NOMO-1 treated with dmso at 0.1 percent for 144 hours (cell line): ENCODE measurements around the gene TIFAB.

Experiments used
- DNase-seq: peaks from one replicate; lab custom pipeline; 2025; ENCODE audit not compliant: unreplicated experiment; lab: John Stamatoyannopoulos, UW

The TIFAB gene

DNA sequence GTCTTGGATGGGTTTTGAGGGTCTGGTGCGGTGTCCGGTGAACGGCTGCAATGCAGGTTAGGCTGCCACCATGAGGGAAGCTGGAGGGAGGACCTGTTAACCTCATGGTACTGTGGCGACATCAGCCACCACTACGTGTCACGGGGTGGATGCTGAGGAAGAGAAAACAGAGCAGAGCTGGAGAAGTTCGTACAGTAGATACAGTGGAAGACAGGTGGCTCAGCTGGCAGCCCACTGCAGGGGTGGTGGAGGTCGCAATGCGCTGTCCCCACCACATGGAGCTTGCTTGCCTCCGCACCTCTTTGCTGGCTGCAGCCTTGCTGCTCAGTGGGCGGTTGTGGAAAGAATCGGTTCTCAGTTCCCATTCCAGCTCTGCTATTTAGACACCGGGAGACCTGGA, 7.8 kb downstream of the TIFAB start:
- no peak for DNase-seq

DNA sequence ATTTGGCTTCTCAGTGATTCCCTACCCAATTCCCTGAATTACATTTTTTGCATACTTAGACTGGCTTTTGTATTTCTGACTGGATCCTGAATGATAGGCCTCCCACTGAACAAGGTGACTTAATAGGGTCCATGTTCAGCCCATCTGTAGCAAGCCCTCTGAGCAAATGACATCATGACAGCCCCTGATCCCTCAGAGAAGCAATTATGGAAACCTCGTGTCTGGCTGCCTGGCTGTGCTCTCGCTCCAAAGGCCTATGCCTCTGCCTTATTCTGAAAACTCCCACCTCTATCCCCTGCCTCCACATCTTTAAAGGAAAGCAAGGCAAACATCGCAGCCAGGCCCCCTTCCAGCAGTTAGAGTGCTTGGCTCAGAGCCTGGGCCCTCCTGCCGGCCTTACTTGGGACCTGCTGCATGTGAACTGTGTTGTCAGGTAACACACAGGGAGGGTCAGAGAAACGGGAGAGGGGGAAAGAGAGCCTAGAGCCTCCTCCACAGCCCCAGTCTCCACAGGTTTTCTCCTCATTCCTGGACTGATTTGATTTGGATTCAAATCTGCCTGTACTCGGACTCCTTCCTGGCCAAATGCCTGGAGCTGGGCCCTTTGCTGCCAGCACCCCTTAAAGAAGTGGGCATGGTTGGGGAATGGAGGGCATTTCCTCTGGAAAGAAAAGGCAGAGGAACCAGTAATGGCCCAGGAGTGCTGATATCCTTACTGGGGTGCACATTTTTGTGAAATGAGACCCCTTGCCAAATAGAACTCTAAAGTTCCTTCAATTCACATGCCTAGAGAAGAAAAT, 8.8 kb downstream of the TIFAB start:
- DNase-seq = no peak

DNA sequence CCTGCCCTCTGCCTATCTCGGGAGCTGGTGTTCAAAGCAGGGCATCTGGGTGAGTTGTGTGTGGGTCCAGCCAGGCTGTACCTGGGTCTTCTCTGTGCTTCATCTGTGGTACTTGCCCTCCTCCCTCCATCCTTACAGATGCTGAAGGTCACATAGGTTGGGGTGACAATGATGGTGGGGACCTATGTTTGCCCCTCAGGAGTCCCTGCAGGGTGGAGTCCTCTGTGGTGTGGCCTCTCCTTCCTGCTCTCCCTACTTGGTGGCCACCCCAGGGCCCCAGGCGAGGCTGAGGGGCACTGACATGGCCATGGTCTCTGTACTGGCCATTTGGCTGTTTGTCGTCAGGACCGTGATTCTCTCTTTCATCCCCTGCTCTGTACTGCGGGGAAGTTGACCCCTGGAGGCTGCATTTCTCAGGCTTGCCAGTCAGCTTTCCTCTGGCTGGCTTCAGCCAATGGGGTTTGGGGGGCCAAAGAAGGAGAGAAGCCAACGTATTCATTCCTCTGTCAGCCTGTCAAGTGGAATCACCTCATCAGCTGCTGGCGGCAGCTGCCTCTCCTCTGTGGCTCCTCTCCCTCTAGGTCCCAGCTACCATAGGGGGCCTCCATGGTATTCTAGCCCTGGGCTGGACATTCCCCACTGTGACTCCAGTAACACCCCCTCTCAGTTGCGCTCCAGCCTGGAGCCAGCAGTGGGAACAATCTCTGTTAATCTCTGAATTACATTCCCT, 9.6 kb downstream of the TIFAB start:
- DNase-seq = no peak

DNA sequence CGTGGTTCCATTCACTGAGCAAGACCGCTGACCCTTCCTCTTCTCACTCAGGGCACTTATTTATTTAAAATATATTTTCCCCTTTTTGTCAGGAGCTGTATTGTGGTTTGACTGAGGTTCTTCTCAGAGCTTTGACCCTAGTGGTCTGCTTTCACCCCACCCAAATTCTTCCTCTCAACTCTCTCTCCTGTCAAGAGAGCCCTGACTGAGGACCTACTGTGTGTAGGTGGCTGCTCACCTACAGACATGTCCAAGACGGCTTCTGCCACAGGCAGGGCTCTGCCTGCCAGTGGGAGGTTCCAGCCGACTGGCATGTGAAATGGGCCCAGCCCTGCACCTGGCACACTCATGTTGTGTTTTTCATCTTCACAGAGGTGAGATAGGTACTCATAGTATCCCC, 10.2 kb downstream of the TIFAB start:
- DNase-seq = no peak

DNA sequence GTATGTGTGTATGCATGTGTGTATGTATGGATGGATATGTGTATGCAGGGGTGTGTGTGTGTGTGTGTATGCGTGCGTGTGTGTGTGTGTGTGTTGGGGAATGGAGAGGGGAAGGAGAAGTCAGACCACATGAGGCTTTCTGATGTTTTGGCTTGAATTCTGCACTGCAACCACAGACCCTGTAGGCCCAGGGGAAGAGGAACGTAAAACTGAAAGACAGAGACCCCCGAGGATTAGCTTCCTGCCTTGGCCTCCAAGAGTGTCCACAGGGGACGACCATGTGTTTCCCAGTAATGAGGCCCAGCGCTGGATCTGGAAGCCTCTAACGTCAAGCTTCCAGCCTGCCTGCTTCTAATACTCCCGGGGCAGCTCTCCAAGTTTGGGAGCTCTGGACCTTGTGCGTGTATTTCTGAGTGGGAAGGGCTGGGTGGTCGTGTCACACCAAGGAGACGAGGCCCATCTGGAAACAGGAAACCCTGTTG, 10.8 kb downstream of the TIFAB start:
- no peak for DNase-seq

DNA sequence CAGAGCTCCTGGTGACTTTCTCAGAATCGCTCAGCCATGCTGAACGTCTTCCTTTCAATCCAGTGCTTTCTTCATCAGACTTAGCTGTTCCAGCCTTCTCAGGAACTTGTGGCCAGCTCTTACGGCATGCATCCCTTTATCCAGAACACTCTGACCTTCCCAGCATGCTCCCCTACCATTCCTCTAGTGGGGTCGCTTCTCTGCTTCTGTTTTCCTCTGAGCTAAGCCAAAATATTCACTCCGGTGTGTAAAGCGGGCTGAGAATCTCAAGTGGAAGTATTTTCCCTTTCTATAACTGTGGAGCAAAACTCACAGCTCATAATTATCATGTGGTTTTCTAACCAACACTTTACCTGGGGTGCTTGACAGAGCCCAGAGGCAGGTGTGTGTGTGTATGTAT, 11.2 kb downstream of the TIFAB start:
- no peak for DNase-seq

DNA sequence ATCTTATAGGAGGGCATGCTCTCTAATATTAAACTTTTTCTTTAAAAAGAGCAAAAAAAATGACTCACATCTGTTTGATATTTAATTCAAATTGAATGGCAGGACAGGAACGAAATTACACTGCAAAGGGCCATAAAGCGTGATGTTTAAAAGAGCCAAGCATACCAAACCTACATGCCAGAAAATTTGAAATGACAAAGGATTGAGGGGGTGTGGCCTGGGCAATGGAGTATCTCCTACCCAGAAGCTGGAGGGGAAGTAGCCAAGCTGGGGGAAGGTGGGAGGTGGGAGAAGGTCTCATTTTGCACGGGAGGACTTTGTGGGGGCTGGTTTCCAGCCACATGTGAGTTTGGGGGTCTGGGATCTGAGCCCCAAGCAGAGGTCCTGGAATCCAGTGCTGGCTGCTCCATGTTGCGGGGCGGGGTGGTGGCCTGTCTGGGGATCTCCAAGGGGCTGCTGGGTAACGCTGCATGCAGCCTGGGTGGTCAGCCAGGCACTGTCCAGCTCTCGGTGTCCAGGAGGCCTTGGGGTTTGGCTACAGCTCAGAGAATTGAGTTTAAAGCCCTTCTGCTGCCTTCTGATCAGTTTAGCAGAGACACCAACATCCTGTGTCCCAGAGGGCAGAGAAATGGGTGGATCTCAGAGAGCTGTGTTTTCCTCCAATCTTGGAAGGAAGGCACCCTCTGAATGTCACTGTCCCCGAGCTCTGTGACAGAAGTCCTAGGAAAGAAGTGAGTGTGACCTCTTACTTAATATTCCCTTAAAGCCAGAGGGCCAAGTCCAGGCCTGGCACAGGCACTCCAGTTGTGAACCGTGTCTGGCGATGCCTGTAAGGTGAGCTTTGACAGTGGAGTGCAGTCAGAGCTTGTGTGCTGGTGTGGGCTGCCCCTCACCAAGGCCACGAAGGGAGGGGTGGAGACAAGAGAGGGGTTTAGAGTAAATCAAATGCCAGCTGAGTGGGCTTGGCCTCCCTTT, 12.6 kb downstream of the TIFAB start:
- no peak for DNase-seq

DNA sequence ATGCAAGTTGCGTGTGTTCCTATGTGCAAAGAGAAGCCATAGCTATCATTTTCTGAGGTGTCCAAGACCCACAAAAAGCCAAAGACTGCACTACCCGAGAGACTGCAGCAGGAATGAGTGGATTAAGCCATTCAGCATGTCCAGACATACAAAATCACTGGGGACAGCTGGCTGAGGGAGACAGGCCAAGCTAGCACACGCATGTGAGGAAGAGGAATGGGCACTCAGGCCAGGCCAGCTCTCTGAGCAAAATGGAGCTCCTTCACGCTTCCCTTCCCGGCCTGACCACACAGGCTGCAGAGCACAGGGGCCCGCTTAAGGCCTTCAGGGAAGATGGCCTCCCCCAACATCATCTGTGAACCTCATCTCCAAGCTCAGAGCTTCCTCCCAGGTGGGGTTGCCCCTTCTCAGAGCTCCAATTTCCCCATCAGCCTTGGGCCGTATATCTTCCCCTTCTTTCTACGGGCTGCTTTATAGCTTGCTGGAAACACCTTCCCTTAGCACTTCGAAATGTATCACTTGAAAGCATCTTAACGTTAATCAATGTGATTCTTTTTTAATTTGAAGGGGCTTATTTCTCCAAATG, 13.4 kb downstream of the TIFAB start:
- no peak for DNase-seq

DNA sequence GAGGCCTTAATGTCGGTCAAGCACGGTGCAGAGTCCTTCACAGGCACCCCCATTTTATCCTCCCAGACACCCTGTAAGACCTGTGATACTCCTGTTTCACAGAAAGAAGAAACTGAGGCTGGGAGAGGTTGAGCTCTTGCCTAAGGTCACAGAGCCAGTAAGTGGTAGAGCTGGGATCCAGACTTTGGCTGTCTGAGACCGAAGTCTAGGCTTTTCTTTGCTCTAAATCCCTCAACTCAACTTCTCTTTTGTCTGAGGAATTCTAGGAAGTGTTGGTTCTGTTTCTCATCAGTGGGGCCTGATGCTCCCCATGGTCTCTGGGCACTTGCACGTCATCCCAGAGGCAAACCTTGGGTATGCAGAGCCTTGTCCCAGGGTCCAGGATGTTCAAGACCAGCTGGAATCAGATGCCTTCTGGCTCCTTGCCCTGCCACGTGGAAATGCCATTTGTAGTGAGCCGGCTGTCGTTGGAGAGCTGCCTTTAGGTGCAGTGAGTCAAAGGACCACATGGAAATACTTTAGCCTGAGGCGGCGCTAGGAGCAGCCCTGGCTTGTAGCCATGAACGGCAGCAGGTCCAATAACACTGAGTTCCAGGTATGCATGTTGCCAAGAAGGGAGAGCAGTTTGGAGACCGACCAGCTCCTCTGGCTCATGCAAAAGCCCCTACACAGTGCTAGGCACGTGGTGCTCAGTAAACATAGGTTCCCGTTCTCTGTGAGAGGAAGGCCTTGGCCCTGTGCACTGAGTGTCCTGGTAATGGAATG, 14.2 kb downstream of the TIFAB start:
- no peak for DNase-seq

DNA sequence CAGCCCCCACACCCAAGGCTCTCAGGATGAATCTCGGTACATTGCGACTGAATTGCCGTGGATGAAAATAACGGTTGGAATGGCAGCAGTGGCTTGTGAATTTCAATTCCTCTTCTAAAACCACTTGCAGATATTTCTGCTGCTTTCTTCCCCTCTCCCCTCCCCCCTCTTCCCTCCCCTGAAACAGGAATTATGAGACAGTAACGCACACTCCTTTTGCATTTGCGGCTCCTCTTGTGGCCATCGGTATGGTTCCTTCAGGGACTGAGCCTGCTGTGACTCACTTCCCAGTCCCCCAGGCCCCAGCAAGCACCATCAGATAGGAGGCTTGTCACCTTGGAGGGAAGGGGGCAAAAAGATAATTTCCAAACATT, 14.7 kb downstream of the TIFAB start:
- DNase-seq = peak; percentile 65

DNA sequence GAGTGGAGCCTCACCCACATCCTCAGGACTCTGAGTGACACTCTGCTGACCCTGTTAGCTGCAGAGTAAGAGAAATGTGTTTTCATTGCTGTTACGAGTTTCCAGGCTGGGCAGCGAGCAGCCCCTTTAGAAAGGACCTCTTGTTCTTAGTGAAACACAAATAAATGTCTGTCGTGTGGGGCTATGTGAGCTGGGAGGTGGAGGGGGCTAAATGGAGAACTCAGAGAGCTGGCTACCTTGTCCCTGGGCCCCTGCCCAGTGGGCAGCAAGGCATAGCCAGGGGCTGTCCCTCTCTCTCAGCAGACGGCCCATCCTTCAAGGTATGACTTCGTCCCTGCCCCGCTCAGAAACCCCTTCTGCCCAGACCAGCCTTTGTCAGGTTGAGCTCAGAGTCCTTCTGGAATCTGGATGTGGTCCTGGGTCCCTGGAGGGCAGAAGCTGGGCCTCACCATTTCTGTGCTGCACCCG, 15.2 kb downstream of the TIFAB start:
- no peak for DNase-seq

DNA sequence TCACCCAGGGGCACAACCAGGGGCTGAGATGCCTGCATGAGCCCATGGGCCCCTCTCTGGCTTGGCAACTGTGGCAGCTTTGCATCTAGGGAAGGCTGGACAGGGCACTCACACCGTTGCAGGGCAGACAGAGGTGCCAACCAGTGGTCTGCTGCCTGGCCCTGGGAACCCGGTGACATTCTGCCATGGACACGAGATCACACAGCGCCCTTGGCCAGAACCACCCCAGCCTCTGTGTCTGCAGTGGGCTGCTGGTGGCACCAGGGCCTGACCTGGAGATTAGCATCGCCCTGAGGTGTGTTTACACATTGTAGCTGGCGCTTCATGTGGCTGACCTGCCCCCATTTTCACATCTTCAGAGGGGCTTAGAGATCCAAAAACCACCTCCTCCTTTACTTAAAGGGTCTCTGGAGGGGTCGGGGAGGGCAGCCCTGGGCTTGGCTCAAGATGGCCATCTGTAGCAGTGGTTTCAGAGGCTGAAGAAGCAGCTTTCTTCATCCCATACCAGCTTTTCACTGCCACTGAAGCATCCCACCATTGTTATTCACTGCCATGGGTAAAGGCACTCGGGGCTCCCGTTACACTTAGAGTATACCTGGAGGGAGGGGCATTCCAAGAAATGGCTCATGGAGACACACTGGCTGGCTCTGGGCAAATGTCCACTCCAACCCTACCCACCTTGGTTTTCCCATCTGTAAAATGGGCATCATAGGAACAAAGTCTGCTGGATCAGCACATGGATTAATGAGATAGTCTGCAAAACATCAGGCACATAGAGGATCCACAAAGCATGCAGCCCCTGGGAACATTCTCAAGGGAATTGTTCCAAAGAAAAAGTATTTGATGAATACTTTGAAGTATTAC, 16.5 kb downstream of the TIFAB start:
- no peak for DNase-seq

DNA sequence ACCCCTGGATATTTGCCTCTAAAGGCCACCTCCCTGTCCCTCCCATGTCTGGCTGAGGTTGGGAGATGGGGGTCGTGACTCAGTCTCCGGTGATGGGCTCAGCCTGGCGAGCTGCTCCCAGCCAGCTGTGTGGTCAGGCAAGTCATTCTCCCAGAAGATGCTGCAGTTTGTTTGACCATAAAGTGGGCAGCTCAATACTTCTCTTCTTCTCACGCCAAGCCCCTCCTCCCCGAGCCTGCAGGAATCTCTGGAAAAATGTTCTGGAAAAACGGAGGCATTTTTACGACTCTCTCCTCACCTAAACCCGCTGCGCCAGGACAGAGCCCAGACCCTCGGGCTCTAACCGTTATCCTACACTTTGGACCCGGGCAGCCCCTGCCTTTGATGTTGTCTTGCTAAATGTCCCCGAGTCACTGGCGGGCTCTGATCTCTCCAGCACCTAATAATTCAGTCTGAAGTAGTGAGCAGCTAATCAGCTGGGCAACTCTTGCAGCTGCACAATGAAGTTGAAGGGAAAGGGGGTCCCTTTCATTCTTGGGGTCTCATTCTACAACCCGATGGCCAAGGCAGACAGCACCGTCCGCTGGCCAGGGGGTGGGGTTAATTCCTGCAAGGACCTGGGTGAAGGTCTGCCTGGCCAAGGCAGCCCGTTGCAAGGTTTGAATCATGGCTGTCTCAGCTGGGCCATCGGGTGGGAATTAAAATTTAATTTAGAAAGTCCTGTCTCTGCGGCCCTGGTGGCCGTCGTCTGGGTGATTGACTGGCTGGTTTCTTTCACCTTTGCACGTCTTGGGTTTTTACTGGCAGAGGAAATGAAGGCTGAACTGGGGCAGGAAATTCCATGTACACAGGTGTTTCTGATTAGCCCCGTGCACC, 17.3 kb downstream of the TIFAB start:
- no peak for DNase-seq

DNA sequence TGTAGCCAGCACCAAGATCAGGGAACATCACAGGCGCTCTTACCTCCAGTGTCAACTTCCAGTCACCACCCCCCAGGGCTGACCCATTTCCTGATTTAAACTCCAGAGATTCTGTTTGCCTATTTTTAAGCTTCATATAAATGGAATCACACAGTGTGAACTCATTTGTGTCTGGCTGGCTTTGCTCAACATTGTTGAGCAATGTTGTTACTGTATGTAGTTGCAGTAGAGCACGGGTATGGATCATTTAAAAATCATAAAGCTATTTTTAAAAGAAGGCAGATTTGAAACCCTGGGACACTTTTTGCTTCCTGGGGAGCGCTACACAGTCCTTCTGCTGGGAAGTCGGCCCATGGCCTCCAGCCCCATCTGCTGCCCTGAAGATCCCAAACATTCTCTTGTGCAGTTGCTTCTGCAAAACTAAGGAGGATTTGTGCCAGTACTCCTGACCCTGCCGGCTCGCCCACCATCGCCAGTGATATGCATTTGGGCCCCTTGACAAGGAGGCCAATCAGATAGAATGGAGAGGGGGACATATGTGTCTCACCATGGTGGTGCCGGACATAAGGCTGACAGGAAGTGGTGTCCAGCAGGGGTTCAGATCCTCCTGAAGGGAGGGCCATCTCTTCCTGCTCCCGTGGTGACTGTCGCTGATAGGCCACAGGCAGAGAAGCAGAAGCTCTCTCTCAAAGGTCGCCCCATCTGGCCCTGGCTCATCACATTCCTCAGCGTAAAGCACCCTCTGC, 18.3 kb downstream of the TIFAB start:
- peak; percentile 35 for DNase-seq

DNA sequence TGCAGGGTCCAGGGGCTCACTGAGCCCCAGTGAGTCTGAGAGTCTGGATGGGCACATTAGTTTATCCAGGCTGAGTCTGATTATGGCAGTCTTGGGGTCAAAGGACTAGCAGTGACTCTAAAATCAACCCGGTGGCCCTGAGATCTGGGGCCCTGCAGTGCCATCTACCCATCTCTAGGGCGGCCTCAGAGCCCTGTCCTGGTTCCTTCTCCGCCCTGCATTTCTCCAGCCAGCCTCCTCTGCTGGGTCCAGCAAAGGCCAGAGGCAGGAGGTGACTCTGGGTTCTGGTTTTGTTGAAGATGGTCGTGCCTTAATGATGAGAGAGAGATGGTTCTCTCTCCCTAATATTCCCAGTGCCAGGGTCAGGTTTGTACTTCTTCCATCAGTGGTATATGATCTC, 20.0 kb downstream of the TIFAB start:
- no peak for DNase-seq

DNA sequence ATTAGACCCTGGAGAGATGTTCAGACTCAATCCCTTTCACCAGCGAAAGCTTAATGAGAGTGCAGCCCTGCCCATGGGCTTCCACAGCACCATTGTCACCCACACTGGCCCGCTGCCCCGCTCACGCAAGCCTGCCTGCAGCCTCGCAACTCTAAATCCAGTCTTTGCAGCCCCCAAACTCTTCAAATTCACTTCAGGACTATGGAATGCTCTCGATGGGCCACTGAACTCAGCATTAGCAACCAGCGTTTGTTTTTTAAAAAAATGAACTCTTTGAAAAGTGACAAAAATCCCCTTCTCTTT, 22.1 kb downstream of the TIFAB start:
- no peak for DNase-seq

DNA sequence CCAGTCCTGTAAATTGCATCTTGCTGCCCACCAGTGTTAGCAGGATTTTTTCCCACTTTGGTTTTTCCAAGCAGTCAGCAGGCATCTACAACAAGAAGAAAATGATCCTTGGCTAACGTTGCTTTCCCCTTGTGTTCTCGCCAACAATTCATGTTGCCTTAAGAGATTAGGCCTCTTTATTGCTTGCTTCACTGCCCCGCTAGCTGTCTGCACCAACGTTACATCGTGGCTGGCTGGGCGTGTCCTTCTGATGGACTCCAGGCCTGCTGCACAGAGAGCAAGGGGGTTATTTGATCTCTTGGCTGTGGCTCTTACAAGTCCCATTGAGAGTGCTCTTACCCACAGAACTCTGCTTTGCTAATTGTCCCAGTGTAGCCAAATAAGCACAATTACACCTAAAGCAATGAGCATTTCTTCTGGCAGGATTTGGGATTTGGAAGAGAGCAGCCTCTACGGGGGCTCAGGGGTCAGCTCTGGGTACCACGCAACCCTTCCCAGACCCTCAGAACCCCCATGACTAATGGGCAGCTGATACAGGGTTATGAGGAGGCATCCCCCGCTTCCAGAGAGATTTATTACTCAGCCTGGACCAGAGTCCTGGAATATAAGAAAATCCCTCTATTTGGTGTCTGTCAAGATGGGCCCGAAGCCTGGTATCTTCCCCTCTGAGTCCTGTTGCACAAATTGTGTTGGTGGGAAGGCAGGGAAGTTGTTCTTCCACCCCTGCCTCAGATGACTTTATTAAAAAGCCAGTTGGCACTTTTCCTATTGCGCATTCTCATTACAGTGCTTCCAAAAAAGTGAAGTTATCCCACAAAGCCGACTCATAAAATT, 22.6 kb downstream of the TIFAB start:
- DNase-seq = no peak
